Ovary (tissue), 9 donors: ENCODE results near the gene SS18L1. TPM values are rescaled to one million over a fixed set of nuclear protein-coding genes. Genes with fewer than 3 reads are reported as not detected.

Experiments
- DNase-seq, 5 donors: peaks; one replicate each; pipeline ENCODE4 v3.0.0-alpha.2; 2019 to 2020
- H3K27ac ChIP-seq, 2 donors: fragments of 200-600 bp; one replicate each; pipeline versions ENCODE4 v1.5.1 to v1.8.0; 2019 to 2022
- H3K27me3 ChIP-seq: fragments of 200-600 bp; one replicate; pipeline ENCODE4 v1.8.0; 2022
- H3K36me3 ChIP-seq: fragments of 200-600 bp; sonication (generic); one replicate; pipeline ENCODE4 v1.5.1; 2019
- H3K4me1 ChIP-seq: one replicate; pipeline ENCODE4 v1.8.1; 2013; ENCODE audit warnings: mild to moderate bottlenecking, moderate library complexity; ENCODE audit not compliant: insufficient read depth
- H3K4me3 ChIP-seq: fragments of 200-600 bp; sonication (generic); one replicate; pipeline ENCODE4 v1.5.1; 2017
- H3K9me3 ChIP-seq, 2 donors: fragments of 200-600 bp in 1 of 2; sonication (generic) in 1 of 2; one replicate each; pipeline versions ENCODE4 v1.5.1 to v1.8.1; 2013 to 2019; ENCODE audit warnings: mild to moderate bottlenecking in 1 of 2, moderate library complexity in 1 of 2
- EP300 ChIP-seq: sonication (generic); formaldehyde crosslinking; IDR thresholded peaks from one replicate; pipeline ENCODE4 v1.6.1; 2017; ENCODE audit warnings: antibody characterized with exemption
- POLR2A ChIP-seq: fragments of 450-650 bp; IDR thresholded peaks from one replicate; pipeline ENCODE4 v1.6.1; 2017; ENCODE audit warnings: antibody characterized with exemption, mild to moderate bottlenecking, moderate library complexity
- WGBS, 3 donors: extraction: QIAGEN DNeasy Blood & Tissue Kit in 1 of 3; methylation state at CpG; one replicate each; pipeline versions ENCODE4 v1.1.5 to v1.1.7; 2013 to 2017; 5-methylcytosine and 5-hydroxymethylcytosine counted together
- intact Hi-C, 4 donors: fragments of 100-400 bp; cut with DNase I; formaldehyde crosslinking; loops; one replicate each; pipeline versions ENCODE4 v1.11.0 to v1.15.1; 2022 to 2023
- polyA plus RNA-seq, 2 donors: library from polyadenylated mRNA; stranded (reverse); fragments of 200-250 nt in 1 of 2; fragments of 350-450 nt in 1 of 2; fragmentation: Illumina TruSeq in 1 of 2; extraction: RNeasy Lipid Tissue Mini Kit (QIAGEN cat#74804) in 1 of 2; gene quantifications; one replicate each; pipeline ENCODE4 v1.2.3, GENCODE V29; 2013 to 2014
- total RNA-seq, 7 donors: library from RNA; depleted of rRNA in 2 of 7; stranded (reverse); fragments of >200 nt in 2 of 7; fragmentation: NEBNext Ultra II Directional in 3 of 7; extraction: Animal tissue kit (Norgen Biotek cat#: 25700) in 3 of 7; gene quantifications; one replicate each; pipeline versions ENCODE4 v1.1.0 to v1.2.4, GENCODE V29; 2016 to 2023
- TF ChIP-seq, protein P1 (sequence below), 3 donors: fragments of 450-650 bp in 2 of 3; fragments of 200-600 bp in 1 of 3; IDR thresholded peaks; one replicate each; pipeline versions ENCODE4 v1.5.1 to v1.8.0; 2016 to 2022; ENCODE audit warnings: antibody characterized with exemption in 3 of 3, mild to moderate bottlenecking in 1 of 3
- donor health status: DM: no; HTN: no; CAD: no; lungs with moderate emphysema.
- donor health status: DM: no; HTN: no; CAD: no.
- donor health status: Bipolar disorder and iron deficiency.
- donor health status: DM: yes; HTN: yes; CAD: no.
- donor health status: DM: no; HTN: no; CAD: no.
- donor health status: DM: yes; HTN: yes; CAD: no.

The SS18L1 gene
- total and polyA plus RNA-seq, 9 donors = 7.7 to 14.3 (median 12.4) TPM

DNA sequence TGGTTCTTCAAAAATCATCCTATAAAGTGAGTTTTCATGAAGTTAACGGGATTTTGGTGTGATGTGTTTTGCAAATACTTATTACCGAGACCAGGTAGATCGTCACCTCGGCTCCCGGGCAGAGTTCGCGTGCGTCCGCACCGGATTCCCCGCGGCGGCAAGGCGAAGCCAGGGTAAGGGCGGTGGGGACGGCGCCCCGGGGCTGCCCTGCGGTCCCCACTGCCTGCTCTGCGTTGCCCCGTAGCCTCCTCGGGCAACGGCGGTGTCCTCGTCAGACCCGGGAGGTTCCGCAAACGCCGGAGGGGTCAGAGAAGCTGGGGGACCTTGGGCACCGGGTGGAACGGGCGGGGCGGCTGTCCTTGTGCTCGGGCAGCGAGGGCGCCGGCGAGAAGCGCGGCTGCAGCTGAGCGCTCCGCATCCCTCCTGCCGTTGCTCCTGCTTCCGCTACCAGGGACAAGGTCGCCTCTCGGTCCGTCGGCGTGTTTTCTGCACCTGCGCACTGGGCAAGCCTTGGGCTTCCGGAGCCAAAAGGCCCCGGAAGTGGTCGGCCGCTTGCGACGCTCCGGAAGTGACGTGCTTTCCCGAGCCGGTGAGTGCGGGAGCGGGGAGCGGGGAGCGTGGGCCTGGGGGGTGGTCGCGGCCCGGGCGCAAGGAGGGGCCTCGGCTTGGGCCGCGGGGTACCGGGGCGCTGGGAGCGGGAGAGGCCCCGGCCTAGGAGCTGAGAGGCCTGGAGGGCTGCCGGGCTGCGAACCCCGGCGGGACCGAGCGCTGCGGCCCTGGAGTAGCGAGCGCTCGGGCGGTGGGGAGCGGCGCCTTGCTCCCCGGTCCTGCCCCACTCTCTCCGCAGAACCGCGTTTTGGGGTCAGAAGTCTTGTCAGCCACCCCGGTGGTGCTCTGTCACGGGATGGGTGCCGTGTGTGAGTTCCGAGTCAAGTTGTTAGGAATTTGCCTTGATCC, 39.2 kb downstream of the SS18L1 start, which contains the start of gene MTG2:
Gene MTG2, plus strand, starts transcription at position 560 of the 957 bp plus-strand sequence. CDS start 10,393 bp downstream, outside the sequence.
- DNase-seq = peak; percentile 93 to 96 (median 94)
- peaks cover 3% of the 10 kb centered on the region for H3K4me1 ChIP-seq
- intact Hi-C loops = no loop called here
- 1% methylated on average over 70 to 96 of the region's 96 CpGs for WGBS, 3 donors
- H3K4me3 ChIP-seq = peak within 1 kb of the TSS; percentile 95
- peak within 1 kb of the TSS; percentile 77 to 80 for H3K27ac ChIP-seq
- H3K27me3 ChIP-seq = no peaks in the 10 kb centered on the region
- no peaks in the 10 kb centered on the region for H3K36me3 ChIP-seq
- H3K9me3 ChIP-seq = no peaks in the 10 kb centered on the region
- TF ChIP-seq EP300 (no peak), POLR2A (peak; percentile 81)
- TF ChIP-seq, protein P1, sequence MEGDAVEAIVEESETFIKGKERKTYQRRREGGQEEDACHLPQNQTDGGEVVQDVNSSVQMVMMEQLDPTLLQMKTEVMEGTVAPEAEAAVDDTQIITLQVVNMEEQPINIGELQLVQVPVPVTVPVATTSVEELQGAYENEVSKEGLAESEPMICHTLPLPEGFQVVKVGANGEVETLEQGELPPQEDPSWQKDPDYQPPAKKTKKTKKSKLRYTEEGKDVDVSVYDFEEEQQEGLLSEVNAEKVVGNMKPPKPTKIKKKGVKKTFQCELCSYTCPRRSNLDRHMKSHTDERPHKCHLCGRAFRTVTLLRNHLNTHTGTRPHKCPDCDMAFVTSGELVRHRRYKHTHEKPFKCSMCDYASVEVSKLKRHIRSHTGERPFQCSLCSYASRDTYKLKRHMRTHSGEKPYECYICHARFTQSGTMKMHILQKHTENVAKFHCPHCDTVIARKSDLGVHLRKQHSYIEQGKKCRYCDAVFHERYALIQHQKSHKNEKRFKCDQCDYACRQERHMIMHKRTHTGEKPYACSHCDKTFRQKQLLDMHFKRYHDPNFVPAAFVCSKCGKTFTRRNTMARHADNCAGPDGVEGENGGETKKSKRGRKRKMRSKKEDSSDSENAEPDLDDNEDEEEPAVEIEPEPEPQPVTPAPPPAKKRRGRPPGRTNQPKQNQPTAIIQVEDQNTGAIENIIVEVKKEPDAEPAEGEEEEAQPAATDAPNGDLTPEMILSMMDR (IDR thresholded peaks at IDR 0.05) = peak in 2 of 3 donors; percentile 6 to 30

DNA sequence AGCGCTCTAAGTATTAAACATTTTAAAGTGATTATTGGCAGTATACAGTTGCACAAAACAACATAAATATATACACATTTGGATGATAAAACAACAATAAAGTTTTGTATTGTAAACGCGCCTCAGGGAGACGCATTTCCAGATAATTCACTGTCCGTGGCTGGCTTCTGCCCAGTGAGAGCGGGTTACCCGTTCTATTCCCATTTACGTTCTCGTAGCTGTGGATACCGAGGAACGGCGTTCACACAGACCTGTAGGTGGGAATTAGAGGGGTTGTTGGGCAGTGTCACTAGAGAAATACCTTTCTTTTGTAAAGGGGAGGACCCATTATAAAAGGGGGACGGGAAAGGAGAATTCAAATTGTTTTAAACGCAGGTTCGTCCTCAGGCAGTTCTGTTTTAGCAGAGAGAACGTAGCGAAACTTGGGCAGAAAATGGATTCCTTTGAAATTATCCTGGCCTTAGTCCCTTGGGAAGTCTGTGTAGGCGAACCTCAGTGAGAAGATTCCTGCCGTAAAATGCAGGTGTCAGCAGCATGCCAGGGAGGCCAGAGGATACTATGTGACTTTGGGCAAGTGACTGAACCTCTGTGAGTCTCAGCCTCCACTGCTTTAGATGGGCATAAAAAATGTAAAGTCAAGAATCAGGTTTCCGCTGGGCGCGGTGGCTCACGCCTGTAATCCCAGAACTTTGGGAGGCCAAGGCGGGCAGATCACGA, 40.0 kb downstream of the SS18L1 start:
- 25 to 27% (median 25%) methylated on average over 25 of the region's 25 CpGs for WGBS, 3 donors
- Histone ChIP-seq H3K4me1 (peaks cover 3% of the 10 kb centered on the region), H3K36me3 (no peaks in the 10 kb centered on the region), H3K4me3 (peak overlapping the region; percentile 95), H3K9me3 (no peaks in the 10 kb centered on the region), H3K27me3 (no peaks in the 10 kb centered on the region), H3K27ac (peak overlapping the region; percentile 77 to 80)
- TF ChIP-seq, protein P1 (IDR thresholded peaks at IDR 0.05) = no peak
- TF ChIP-seq EP300 (no peak), POLR2A (no peak)
- intact Hi-C loops = no loop called here
- no peak for DNase-seq

DNA sequence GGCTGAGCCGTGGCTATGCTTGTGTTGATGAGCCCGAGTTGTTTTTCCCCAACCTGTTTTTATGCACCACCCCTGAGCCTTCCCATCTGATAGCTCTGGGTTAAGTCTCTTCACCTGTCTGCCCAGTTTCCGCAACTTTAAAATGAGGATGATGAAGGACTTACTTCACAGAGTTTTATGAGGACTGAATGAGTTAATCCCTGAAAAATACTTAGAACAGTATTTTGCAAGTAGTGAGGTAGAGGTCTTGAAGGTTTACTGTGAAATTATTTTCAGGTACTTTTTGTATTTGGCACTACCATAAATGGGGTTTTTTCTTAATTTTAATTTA, 42.5 kb downstream of the SS18L1 start:
- Histone ChIP-seq H3K4me3 (no peak overlapping the region), H3K9me3 (no peaks in the 10 kb centered on the region), H3K27me3 (no peaks in the 10 kb centered on the region), H3K27ac (no peak overlapping the region), H3K4me1 (peaks cover 3% of the 10 kb centered on the region), H3K36me3 (no peaks in the 10 kb centered on the region)
- 71 to 79% (median 72%) methylated on average over 3 of the region's 3 CpGs for WGBS, 3 donors
- no peak for TF ChIP-seq POLR2A
- no peak for TF ChIP-seq EP300
- TF ChIP-seq, protein P1 (IDR thresholded peaks at IDR 0.05) = no peak
- DNase-seq = no peak
- intact Hi-C loops = no loop called here
